HCEC 1CT (cell line): Measurements from ENCODE around the gene ARHGAP8.
"Not testable (repeated sequence)": the region's sequence is repeated elsewhere in the genome, so short reads cannot be mapped to it uniquely, and the experiment has no call there.

Experiments
- DNase-seq: peaks from one replicate; pipeline ENCODE4 v3.0.0-alpha.2; 2017

The ARHGAP8 gene

GRCh38 chr22:44838316-44839016 lies 86.1 kb downstream of the ARHGAP8 start:
- DNase-seq = no peak

- DNase-seq = no peak
These were observed 86.7 kb downstream of the ARHGAP8 start for GRCh38 chr22:44839061-44839460.

GRCh38 chr22:44839721-44840120 lies 87.3 kb downstream of the ARHGAP8 start:
- no peak for DNase-seq

- DNase-seq = no peak
These were observed 88.4 kb downstream of the ARHGAP8 start for GRCh38 chr22:44840611-44841322.

- no peak for DNase-seq
These were observed 90.0 kb downstream of the ARHGAP8 start for GRCh38 chr22:44842417-44842816.

- no peak for DNase-seq
These were observed 92.8 kb downstream of the ARHGAP8 start for GRCh38 chr22:44845191-44845590.

- no peak for DNase-seq
These were observed 93.7 kb downstream of the ARHGAP8 start for GRCh38 chr22:44845796-44846720.

GRCh38 chr22:44846726-44847275 lies 94.4 kb downstream of the ARHGAP8 start:
- DNase-seq = no peak

GRCh38 chr22:44847380-44847779 lies 95.0 kb downstream of the ARHGAP8 start:
- no peak for DNase-seq

GRCh38 chr22:44847892-44848291 lies 95.5 kb downstream of the ARHGAP8 start:
- DNase-seq = no peak

GRCh38 chr22:44848296-44848741 lies 95.9 kb downstream of the ARHGAP8 start:
- DNase-seq = no peak

- no peak for DNase-seq
These were observed 96.5 kb downstream of the ARHGAP8 start for GRCh38 chr22:44848791-44849420.

GRCh38 chr22:44850946-44851345 lies 98.6 kb downstream of the ARHGAP8 start:
- DNase-seq = no peak

GRCh38 chr22:44854641-44855040 lies 102.3 kb downstream of the ARHGAP8 start:
- DNase-seq = not testable (repeated sequence)

GRCh38 chr22:44855855-44856254 lies 103.5 kb downstream of the ARHGAP8 start:
- no peak for DNase-seq

GRCh38 chr22:44858819-44859218 lies 106.4 kb downstream of the ARHGAP8 start:
- not testable (repeated sequence) for DNase-seq

GRCh38 chr22:44859641-44860040 lies 107.3 kb downstream of the ARHGAP8 start:
- DNase-seq = no peak

GRCh38 chr22:44860311-44860710 lies 107.9 kb downstream of the ARHGAP8 start:
- DNase-seq = no peak

- no peak for DNase-seq
These were observed 108.9 kb downstream of the ARHGAP8 start for GRCh38 chr22:44861245-44861644.

- DNase-seq = no peak
These were observed 109.9 kb downstream of the ARHGAP8 start for GRCh38 chr22:44862281-44862680.

- DNase-seq = no peak
These were observed 110.8 kb downstream of the ARHGAP8 start for GRCh38 chr22:44862981-44863860.
